NT2/D1 (cell line): ENCODE data around the gene LIMK2.

ENCODE experiments used
- SUZ12 ChIP-seq: IDR thresholded peaks from 2 replicates; pipeline ENCODE4 v1.6.1; 2011; ENCODE audit not compliant: insufficient read length, insufficient read depth; ENCODE audit errors: extremely low read depth
- YY1 ChIP-seq: IDR thresholded peaks from 2 replicates; pipeline ENCODE4 v1.6.1; 2011; ENCODE audit not compliant: insufficient read length, insufficient read depth

DNA sequence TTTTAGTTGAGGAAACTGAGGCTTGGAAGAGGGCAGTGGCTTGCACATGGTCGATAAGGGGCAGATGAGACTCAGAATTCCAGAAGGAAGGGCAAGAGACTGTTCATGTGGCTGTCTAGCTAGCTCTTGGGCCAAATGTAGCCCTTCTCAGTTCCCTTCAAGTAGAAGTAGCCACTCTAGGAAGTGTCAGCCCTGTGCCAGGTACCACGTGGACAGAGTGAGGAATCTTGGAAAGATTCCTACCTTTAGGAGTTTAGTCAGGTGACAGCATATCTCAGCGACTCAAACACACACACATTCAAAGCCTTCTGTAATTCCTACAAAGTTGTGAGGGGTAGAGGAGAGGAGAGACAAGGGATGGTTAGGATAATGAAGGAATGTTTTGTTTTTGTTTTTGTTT, 61.9 kb downstream of the LIMK2 start:
- TF ChIP-seq SUZ12 (no peak), YY1 (no peak)
